ENCODE measurements around the gene MIAT. TPM values are rescaled to one million over a fixed set of nuclear protein-coding genes. Genes with fewer than 3 reads are reported as not detected.

MIAT gene
- 1 to 10 TPM in 2 of 4 donors, under 1 TPM in 2; 0.49 to 1.5 (median 0.93) TPM for total RNA-seq

- TF ChIP-seq CTCF (IDR thresholded peaks at IDR 0.05; ENCODE audit: low read depth), result no peak
These were observed at the start of gene MIAT for GRCh38 chr22:26656891-26657851. Gene MIAT, plus strand, starts transcription at chr22:26657588.

- TF ChIP-seq CTCF (IDR thresholded peaks at IDR 0.05; ENCODE audit: low read depth), result no peak
These were observed 49.3 kb upstream of the MIAT start for GRCh38 chr22:26608129-26608528.

- no peak for TF ChIP-seq CTCF (IDR thresholded peaks at IDR 0.05; ENCODE audit: low read depth)
These were observed 48.1 kb upstream of the MIAT start for GRCh38 chr22:26609287-26609686.

- TF ChIP-seq CTCF (IDR thresholded peaks at IDR 0.05; ENCODE audit: low read depth), result no peak
These were observed 47.1 kb upstream of the MIAT start for GRCh38 chr22:26610072-26610958.

GRCh38 chr22:26610996-26611395 is 46.4 kb upstream of the MIAT start:
- TF ChIP-seq CTCF (IDR thresholded peaks at IDR 0.05; ENCODE audit: low read depth), result no peak

- TF ChIP-seq CTCF (IDR thresholded peaks at IDR 0.05; ENCODE audit: low read depth), result no peak
These were observed 44.7 kb upstream of the MIAT start for GRCh38 chr22:26612652-26613051.

GRCh38 chr22:26614322-26614721 is 43.1 kb upstream of the MIAT start:
- no peak for TF ChIP-seq CTCF (IDR thresholded peaks at IDR 0.05; ENCODE audit: low read depth)

Measured in subcutaneous adipose tissue (tissue), 4 donors.